Lower leg skin (tissue), 4 donors: ENCODE data around the gene BOK. TPM values are rescaled to one million over a fixed set of nuclear protein-coding genes. Genes with fewer than 3 reads are reported as not detected.

Experiments used
- DNase-seq, 2 donors: peaks; one replicate each; pipeline ENCODE4 v3.0.0-alpha.2; 2019; ENCODE audit warnings: low spot score in 2 of 2
- H3K4me3 ChIP-seq: fragments of 200-600 bp; sonication (generic); 2 replicates; pipeline ENCODE4 v1.5.1; 2017; ENCODE audit warnings: mild to moderate bottlenecking, low read depth; ENCODE audit not compliant: poor library complexity, severe bottlenecking
- POLR2A ChIP-seq, 2 donors: fragments of 450-650 bp; IDR thresholded peaks; one replicate each; pipeline ENCODE4 v1.6.1; 2016 to 2017; ENCODE audit warnings: antibody characterized with exemption in 2 of 2, mild to moderate bottlenecking in 1 of 2, moderate library complexity in 1 of 2
- WGBS, 2 donors: methylation state at CpG; one replicate each; pipeline ENCODE4 v1.1.5; 2018; 5-methylcytosine and 5-hydroxymethylcytosine counted together
- intact Hi-C: fragments of 100-400 bp; cut with DNase I; formaldehyde crosslinking; loops from one replicate; pipeline ENCODE4 v1.15.0; 2023; ENCODE audit warnings: low total_unique reads
- total RNA-seq, 4 donors: library from RNA; depleted of rRNA; stranded (reverse); fragments of >200 nt; gene quantifications; one replicate each; pipeline ENCODE4 v1.1.0, GENCODE V29; 2016
- TF ChIP-seq, protein P1 (sequence below), 3 donors: fragments of 450-650 bp; IDR thresholded peaks; one replicate each; pipeline ENCODE4 v1.5.1; 2016; ENCODE audit warnings: antibody characterized with exemption in 3 of 3, mild to moderate bottlenecking in 3 of 3, moderate library complexity in 2 of 3

BOK gene
- total RNA-seq, 4 donors from 2014 or later = 44.2 to 59.9 (median 54.7) TPM

DNA sequence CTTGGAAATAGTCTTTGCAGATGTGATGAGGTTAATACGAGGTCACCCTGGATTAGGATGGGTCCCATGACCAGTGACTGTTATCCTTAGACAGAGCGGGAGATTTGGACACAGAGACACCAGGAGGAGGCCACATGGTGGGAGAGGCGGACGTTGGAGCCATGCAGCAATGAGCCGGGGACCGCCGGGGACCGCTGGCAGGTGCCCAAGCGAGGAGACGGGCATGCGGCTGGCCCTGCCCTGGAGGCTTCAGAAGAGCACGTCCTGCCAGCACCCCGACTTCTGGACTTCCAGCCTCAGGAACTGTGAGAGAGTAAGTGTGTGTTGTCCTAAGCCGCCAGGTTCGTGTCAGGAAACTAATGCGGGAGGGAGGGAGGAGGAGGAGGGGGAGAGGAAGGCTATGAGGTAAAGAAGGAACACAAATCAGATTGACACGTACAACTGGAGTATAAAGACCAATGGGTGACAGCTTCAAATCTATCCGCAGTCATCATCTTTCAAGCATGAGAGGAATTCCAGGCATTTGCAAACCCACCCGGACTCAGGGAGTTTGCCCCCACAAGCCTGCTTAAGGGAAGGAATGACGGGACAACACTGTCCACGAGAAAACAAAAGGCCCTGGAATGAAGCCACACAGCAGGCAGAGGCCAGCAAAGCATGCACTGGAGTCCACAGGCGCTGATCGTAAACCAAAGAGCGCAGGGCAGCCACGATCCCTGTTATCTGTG is 11.6 kb upstream of the BOK start:
- DNase-seq = no peak
- H3K4me3 ChIP-seq = no peak overlapping the region
- no peak for TF ChIP-seq POLR2A (IDR thresholded peaks at IDR 0.05)
- TF ChIP-seq, protein P1, sequence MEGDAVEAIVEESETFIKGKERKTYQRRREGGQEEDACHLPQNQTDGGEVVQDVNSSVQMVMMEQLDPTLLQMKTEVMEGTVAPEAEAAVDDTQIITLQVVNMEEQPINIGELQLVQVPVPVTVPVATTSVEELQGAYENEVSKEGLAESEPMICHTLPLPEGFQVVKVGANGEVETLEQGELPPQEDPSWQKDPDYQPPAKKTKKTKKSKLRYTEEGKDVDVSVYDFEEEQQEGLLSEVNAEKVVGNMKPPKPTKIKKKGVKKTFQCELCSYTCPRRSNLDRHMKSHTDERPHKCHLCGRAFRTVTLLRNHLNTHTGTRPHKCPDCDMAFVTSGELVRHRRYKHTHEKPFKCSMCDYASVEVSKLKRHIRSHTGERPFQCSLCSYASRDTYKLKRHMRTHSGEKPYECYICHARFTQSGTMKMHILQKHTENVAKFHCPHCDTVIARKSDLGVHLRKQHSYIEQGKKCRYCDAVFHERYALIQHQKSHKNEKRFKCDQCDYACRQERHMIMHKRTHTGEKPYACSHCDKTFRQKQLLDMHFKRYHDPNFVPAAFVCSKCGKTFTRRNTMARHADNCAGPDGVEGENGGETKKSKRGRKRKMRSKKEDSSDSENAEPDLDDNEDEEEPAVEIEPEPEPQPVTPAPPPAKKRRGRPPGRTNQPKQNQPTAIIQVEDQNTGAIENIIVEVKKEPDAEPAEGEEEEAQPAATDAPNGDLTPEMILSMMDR (IDR thresholded peaks at IDR 0.05) = no peak
- WGBS, 2 donors = 31 to 44% methylated on average over 25 of the region's 25 CpGs
- intact Hi-C loops = no loop called here

DNA sequence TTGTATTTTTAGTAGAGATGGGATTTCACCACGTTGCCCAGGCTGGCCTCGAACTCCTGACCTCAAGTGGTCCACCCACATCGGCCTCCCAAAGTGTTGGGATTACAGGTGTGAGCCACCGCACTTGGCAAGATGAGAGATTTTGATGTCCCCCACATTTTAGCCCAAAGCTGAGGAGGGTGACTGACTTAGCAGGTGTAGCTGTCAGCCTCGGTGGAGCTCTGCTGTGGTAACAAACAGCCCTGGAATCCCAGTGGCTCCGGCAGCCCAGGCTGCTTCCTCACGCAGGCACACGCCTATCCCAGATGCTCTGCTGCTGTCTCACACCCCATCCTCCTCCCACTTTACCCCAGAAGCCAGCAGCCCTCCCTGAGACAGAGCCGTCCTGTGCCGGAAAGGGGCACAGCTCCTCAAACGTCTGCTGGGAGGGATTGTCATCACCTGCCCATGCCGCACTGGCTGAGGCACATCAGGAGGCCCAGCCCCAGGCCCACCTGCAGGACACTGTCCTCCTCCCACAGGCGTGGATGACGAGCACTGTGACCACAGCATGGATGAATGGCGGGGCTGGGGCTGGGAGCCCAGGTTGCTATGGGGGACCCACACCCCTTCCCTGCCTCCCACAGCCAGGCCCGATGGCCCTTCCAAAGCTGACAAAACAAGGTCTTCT is 10.6 kb upstream of the BOK start:
- DNase-seq = no peak
- no peak overlapping the region for H3K4me3 ChIP-seq
- intact Hi-C loops = no loop called here
- TF ChIP-seq, protein P1 (IDR thresholded peaks at IDR 0.05) = no peak
- no peak for TF ChIP-seq POLR2A (IDR thresholded peaks at IDR 0.05)
- WGBS, 2 donors = 90 to 94% methylated on average over 14 to 15 of the region's 16 CpGs

DNA sequence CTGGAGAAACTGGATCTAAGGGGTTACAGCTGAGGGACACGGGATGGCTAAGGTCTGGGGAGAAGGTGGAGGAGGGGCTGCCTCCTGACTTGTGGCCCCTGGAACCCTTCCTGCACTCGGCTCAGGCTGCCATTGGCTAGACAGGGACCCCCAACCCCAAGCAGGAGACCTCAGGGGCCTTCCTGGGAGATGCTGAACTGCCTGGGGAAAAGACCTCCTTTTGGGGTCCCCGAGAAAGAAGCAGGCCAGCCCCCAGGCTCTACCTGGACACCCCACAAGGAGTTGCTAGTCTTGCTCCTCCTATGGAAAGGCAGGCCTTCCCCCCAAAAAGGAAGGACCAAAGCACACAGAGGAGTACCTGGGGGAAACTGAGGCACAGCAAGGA is 10.1 kb upstream of the BOK start:
- DNase-seq = no peak
- intact Hi-C loops = no loop called here
- 90 to 97% methylated on average over 2 to 3 of the region's 3 CpGs for WGBS, 2 donors
- H3K4me3 ChIP-seq = no peak overlapping the region
- no peak for TF ChIP-seq POLR2A (IDR thresholded peaks at IDR 0.05)
- TF ChIP-seq, protein P1 (IDR thresholded peaks at IDR 0.05) = no peak

DNA sequence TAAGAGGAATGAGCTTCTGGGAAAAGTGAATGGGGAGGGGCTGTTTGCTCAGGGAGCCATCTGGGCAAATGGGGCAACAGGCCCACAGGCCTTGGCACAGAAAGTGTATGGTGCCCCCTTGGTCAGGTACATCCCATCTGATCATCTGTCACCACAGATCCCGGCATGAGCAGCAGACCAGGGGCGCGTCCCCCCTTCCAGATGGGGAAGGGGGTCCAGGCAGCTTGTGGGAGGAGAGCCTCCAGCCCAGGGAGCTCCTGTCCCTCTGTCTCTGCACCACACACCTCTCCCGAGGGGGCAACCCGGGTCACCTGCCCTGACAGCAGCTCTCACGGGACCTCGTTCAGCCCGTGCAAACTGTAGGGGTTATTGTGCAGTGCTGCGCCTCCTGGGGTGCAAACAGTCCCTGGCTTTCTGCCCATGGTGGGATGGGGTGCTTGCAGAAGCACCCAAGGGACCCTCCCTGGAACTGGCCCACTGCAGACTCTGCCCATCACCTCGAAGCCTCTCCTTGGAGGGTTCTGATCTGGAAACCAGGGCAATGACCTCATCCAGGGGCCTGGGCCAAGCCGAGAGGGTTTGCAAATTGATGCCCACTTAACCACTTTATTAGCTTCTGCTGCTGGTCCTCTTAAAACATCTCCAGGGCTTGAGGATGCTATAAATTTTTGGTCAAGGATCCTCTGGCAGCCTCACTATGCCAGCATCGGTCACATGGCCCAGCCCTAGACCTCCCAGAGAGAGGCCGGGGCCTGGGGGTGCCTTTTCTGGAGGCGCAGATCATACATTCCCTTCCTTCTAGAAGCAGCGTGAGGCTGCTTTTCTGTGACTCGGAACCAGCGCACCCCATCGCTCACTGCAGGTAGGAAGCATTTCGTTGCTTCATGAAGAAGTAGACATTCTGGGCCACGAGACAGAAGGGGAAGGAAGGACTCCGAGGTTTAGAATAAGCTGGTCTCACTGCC is 7.6 kb upstream of the BOK start:
- intact Hi-C loops = no loop called here
- no peak for DNase-seq
- WGBS, 2 donors = 74 to 80% methylated on average over 18 to 21 of the region's 21 CpGs
- TF ChIP-seq, protein P1 (IDR thresholded peaks at IDR 0.05) = no peak
- TF ChIP-seq POLR2A (IDR thresholded peaks at IDR 0.05) = no peak
- no peak overlapping the region for H3K4me3 ChIP-seq

DNA sequence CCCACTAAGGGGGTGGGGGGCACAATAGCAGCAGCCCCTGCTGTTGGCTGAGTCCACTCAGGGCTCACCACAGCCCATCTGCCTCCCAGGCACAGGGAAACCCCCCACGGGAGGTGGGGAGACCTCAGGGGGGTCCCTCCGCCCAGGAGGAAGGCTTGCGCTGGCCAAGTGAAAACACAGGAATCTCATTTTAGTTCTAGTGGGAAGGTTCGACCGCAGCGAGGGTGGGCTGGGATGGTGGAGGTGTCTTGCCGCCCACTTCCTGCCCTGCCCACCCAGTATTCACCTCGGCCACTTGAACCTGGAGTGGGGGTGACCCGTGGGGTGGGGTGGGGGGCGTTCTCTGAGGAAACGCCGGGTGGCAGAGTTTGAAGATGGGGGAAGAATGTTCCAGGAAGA is 6.9 kb upstream of the BOK start:
- H3K4me3 ChIP-seq = no peak overlapping the region
- no peak for TF ChIP-seq POLR2A (IDR thresholded peaks at IDR 0.05)
- TF ChIP-seq, protein P1 (IDR thresholded peaks at IDR 0.05) = no peak
- intact Hi-C loops = no loop called here
- no peak for DNase-seq
- 48 to 51% methylated on average over 12 of the region's 12 CpGs for WGBS, 2 donors
